ENCODE data around the gene INPP5A. TPM values are rescaled to one million over a fixed set of nuclear protein-coding genes. Genes with fewer than 3 reads are reported as not detected.

Gene INPP5A
- total RNA-seq, 1 donor from 2014 or later = 105 TPM

- intact Hi-C loops (cut with micrococcal nuclease) = no loop called here
- no peak for DNase-seq
- Histone ChIP-seq H3K27ac (replicated peaks) (no peak overlapping the region), H3K27me3 (ENCODE audit: low read depth) (no peaks in the 10 kb centered on the region), H3K9me3 (replicated peaks) (no peaks in the 10 kb centered on the region), H3K36me3 (no peaks in the 10 kb centered on the region), H3K4me1 (peaks cover 76% of the 10 kb centered on the region), H3K4me3 (no peak overlapping the region)
- TF ChIP-seq CTCF (IDR thresholded peaks at IDR 0.05; ENCODE audit: borderline replicate concordance) = no peak
Observed at GRCh38 chr10:132562177-132562915, 24.8 kb downstream of the INPP5A start.

- H3K27ac ChIP-seq (replicated peaks) = no peak overlapping the region
- TF ChIP-seq CTCF (IDR thresholded peaks at IDR 0.05; ENCODE audit: borderline replicate concordance) = no peak
- no peak for DNase-seq
- intact Hi-C loops (cut with micrococcal nuclease) = no loop called here
- no peaks in the 10 kb centered on the region for H3K36me3 ChIP-seq
- no peaks in the 10 kb centered on the region for H3K27me3 ChIP-seq (ENCODE audit: low read depth)
- peaks cover 73% of the 10 kb centered on the region for H3K4me1 ChIP-seq
- H3K4me3 ChIP-seq = no peak overlapping the region
- no peaks in the 10 kb centered on the region for H3K9me3 ChIP-seq (replicated peaks)
Observed at GRCh38 chr10:132562916-132563456, 25.4 kb downstream of the INPP5A start.

- no peaks in the 10 kb centered on the region for H3K36me3 ChIP-seq
- no peak overlapping the region for H3K27ac ChIP-seq (replicated peaks)
- H3K4me1 ChIP-seq = peaks cover 66% of the 10 kb centered on the region
- no peak overlapping the region for H3K4me3 ChIP-seq
- no peak for TF ChIP-seq CTCF (IDR thresholded peaks at IDR 0.05; ENCODE audit: borderline replicate concordance)
- no peaks in the 10 kb centered on the region for H3K9me3 ChIP-seq (replicated peaks)
- no peaks in the 10 kb centered on the region for H3K27me3 ChIP-seq (ENCODE audit: low read depth)
- no peak for DNase-seq
- intact Hi-C loops (cut with micrococcal nuclease) = no loop called here
Observed at GRCh38 chr10:132563485-132564248, 26.1 kb downstream of the INPP5A start.

GRCh38 chr10:132564249-132564605, 26.6 kb downstream of the INPP5A start:
- intact Hi-C loops (cut with micrococcal nuclease) = no loop called here
- Histone ChIP-seq H3K9me3 (replicated peaks) (no peaks in the 10 kb centered on the region), H3K4me3 (no peak overlapping the region), H3K27me3 (ENCODE audit: low read depth) (no peaks in the 10 kb centered on the region), H3K36me3 (no peaks in the 10 kb centered on the region), H3K27ac (replicated peaks) (no peak overlapping the region), H3K4me1 (peaks cover 60% of the 10 kb centered on the region)
- TF ChIP-seq CTCF (IDR thresholded peaks at IDR 0.05; ENCODE audit: borderline replicate concordance) = no peak
- no peak for DNase-seq

- no peaks in the 10 kb centered on the region for H3K9me3 ChIP-seq (replicated peaks)
- TF ChIP-seq CTCF (IDR thresholded peaks at IDR 0.05; ENCODE audit: borderline replicate concordance) = no peak
- peaks cover 56% of the 10 kb centered on the region for H3K4me1 ChIP-seq
- no peaks in the 10 kb centered on the region for H3K27me3 ChIP-seq (ENCODE audit: low read depth)
- no peaks in the 10 kb centered on the region for H3K36me3 ChIP-seq
- no peak overlapping the region for H3K4me3 ChIP-seq
- no peak overlapping the region for H3K27ac ChIP-seq (replicated peaks)
- no peak for DNase-seq
- intact Hi-C loops (cut with micrococcal nuclease) = no loop called here
Observed at GRCh38 chr10:132564690-132565089, 27.1 kb downstream of the INPP5A start.

All from left ventricle myocardium inferior (tissue), 1 donor.